PC-9 (cell line): ENCODE results near the gene SMOC2. TPM values are rescaled to one million over a fixed set of nuclear protein-coding genes. Genes with fewer than 3 reads are reported as not detected.

ENCODE experiments used
- BruUV-seq: library from RNA; stranded (reverse); fragments of 400-500 nt; replicated peaks from 2 replicates; lab custom pipeline; 2021; lab: Mats Ljungman, UMichigan
- CTCF ChIA-PET: fragments of 300-600 bp; sonication (Branson Sonifier 250); formaldehyde crosslinking; loops from one replicate; lab custom pipeline; 2022; ENCODE audit warnings: antibody characterized with exemption; lab: Charles Lee
- POLR2A ChIA-PET: fragments of 300-600 bp; sonication (Branson Sonifier 250); formaldehyde crosslinking; loops from one replicate; lab custom pipeline; 2022; ENCODE audit warnings: antibody characterized with exemption; ENCODE audit not compliant: unreplicated experiment; lab: Charles Lee
- DNase-seq, 2 experiments: peaks; one replicate each; pipeline versions ENCODE4 v3.0.0 to v3.0.0-alpha.2; 2015 to 2022; ENCODE audit warnings: mixed read lengths in 1 of 2
- H2AFZ ChIP-seq: fragments of 200-600 bp; sonication (generic); 2 replicates; pipeline ENCODE4 v1.8.1; 2017; ENCODE audit warnings: antibody characterized with exemption
- H3F3A ChIP-seq: fragments of 200-600 bp; sonication (generic); 2 replicates; pipeline ENCODE4 v1.8.1; 2017; ENCODE audit warnings: antibody characterized with exemption, mild to moderate bottlenecking, low read depth; ENCODE audit not compliant: insufficient read depth
- H3K27ac ChIP-seq: fragments of 200-600 bp; sonication (generic); 2 replicates; pipeline ENCODE4 v1.6.1; 2016; ENCODE audit warnings: mixed run types
- H3K27me3 ChIP-seq: fragments of 200-600 bp; sonication (generic); 2 replicates; pipeline ENCODE4 v1.6.1; 2016; ENCODE audit warnings: low read depth, mixed run types; ENCODE audit not compliant: insufficient read depth
- H3K36me3 ChIP-seq: fragments of 200-600 bp; sonication (generic); 2 replicates; pipeline ENCODE4 v1.6.1; 2016; ENCODE audit warnings: low read depth, mixed run types
- H3K4me1 ChIP-seq: fragments of 200-600 bp; sonication (generic); replicated peaks from 2 replicates; pipeline ENCODE4 v1.6.1; 2016; ENCODE audit warnings: mixed run types; ENCODE audit not compliant: insufficient read depth
- H3K4me2 ChIP-seq: fragments of 200-600 bp; sonication (generic); 2 replicates; pipeline ENCODE4 v1.6.1; 2017; ENCODE audit warnings: mixed run types
- H3K4me3 ChIP-seq: fragments of 200-600 bp; sonication (generic); 2 replicates; pipeline ENCODE4 v1.6.1; 2016; ENCODE audit warnings: mixed run types
- H3K79me2 ChIP-seq: fragments of 200-600 bp; sonication (generic); 2 replicates; pipeline ENCODE4 v1.6.1; 2017; ENCODE audit warnings: low read depth, mixed run types
- H3K9me2 ChIP-seq: fragments of 200-600 bp; sonication (generic); 2 replicates; pipeline ENCODE4 v1.8.1; 2017; ENCODE audit warnings: mild to moderate bottlenecking; ENCODE audit not compliant: insufficient read depth
- H3K9me3 ChIP-seq: fragments of 200-600 bp; sonication (generic); 2 replicates; pipeline ENCODE4 v1.8.1; 2016; ENCODE audit warnings: low read depth; ENCODE audit not compliant: insufficient read depth
- H4K20me1 ChIP-seq: fragments of 200-600 bp; sonication (generic); 2 replicates; pipeline ENCODE4 v1.8.1; 2017; ENCODE audit not compliant: insufficient read depth
- EZH2 ChIP-seq: fragments of 200-600 bp; sonication (generic); IDR thresholded peaks from 2 replicates; pipeline ENCODE4 v1.8.0; 2017; ENCODE audit warnings: antibody characterized with exemption, low read depth
- intact Hi-C: fragments of 100-400 bp; cut with micrococcal nuclease; formaldehyde crosslinking; loops from one replicate; pipeline ENCODE4 v1.10.0; 2022; ENCODE audit not compliant: unreplicated experiment
- total RNA-seq: library from RNA; stranded (reverse); gene quantifications from 2 replicates; pipeline ENCODE4 v1.2.3, GENCODE V29; 2021
- TF ChIP-seq, protein P1 (sequence below): fragments of 200-600 bp; sonication (generic); conservative IDR thresholded peaks from 2 replicates; pipeline ENCODE4 v1.6.1; 2017; ENCODE audit warnings: mixed run types, antibody characterized with exemption, mild to moderate bottlenecking, moderate library complexity

SMOC2 gene
- total RNA-seq, 1 experiment from 2014 or later, result not detected

DNA sequence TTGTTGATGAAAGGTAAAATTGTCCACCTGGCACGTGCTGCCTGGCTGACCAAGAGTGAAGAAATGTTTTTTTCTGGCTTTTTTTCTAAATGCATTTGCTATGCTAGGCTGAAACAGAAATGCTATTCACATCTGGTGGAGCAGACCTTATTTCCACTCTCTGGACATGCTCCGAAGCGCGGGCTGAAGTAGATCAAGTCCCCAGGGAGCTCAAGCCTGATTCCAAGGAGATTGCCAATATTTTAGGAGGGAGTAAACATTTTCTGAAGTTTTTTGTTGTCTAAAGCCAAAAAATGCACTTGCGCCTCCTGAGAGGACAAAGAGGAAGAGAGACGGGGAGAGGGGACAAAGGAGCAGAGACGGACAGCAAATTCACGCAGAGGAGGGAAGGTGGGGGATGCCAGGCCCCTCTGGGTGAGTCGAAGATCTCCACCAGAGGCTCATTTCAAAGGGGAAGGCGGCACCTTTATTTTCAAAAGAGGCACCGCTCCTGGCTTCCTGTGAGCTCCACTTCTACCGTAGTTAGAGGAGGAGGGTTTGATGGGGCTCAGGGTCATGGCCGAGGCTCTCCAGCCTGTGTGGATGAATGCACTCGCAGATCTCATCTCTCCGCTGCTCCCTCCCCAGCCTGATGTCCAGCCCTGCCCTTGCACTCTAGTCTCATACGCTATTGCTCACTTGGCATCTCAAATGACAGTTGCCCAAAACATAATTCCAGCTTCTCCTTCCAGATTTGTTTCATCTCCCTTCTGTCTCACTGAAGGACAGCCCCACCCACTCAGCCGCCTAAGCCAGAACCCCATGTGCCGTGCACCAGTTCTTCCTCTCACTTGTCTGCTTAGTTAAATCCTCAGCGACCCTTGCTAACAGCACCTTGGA, 23.1 kb upstream of the SMOC2 start:
- no TSS peak for BruUV-seq
- ChIA-PET CTCF (no interaction called here), POLR2A (no interaction called here)
- H3F3A ChIP-seq, result no peaks in the 10 kb centered on the region
- peaks cover 94% of the 10 kb centered on the region for H3K27me3 ChIP-seq
- TF ChIP-seq EZH2, result no peak
- TF ChIP-seq, protein P1, sequence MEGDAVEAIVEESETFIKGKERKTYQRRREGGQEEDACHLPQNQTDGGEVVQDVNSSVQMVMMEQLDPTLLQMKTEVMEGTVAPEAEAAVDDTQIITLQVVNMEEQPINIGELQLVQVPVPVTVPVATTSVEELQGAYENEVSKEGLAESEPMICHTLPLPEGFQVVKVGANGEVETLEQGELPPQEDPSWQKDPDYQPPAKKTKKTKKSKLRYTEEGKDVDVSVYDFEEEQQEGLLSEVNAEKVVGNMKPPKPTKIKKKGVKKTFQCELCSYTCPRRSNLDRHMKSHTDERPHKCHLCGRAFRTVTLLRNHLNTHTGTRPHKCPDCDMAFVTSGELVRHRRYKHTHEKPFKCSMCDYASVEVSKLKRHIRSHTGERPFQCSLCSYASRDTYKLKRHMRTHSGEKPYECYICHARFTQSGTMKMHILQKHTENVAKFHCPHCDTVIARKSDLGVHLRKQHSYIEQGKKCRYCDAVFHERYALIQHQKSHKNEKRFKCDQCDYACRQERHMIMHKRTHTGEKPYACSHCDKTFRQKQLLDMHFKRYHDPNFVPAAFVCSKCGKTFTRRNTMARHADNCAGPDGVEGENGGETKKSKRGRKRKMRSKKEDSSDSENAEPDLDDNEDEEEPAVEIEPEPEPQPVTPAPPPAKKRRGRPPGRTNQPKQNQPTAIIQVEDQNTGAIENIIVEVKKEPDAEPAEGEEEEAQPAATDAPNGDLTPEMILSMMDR, result no peak
- no peak overlapping the region for H2AFZ ChIP-seq
- H3K4me3 ChIP-seq, result no peak overlapping the region
- H3K9me3 ChIP-seq, result no peaks in the 10 kb centered on the region
- H3K9me2 ChIP-seq, result no peaks in the 10 kb centered on the region
- no peak for DNase-seq
- no peaks in the 10 kb centered on the region for H4K20me1 ChIP-seq
- intact Hi-C loops, result no loop called here
- no peak overlapping the region for H3K4me2 ChIP-seq
- no peaks in the 10 kb centered on the region for H3K79me2 ChIP-seq
- no peaks in the 10 kb centered on the region for H3K36me3 ChIP-seq
- H3K27ac ChIP-seq, result no peak overlapping the region
- H3K4me1 ChIP-seq, result no peaks in the 10 kb centered on the region

DNA sequence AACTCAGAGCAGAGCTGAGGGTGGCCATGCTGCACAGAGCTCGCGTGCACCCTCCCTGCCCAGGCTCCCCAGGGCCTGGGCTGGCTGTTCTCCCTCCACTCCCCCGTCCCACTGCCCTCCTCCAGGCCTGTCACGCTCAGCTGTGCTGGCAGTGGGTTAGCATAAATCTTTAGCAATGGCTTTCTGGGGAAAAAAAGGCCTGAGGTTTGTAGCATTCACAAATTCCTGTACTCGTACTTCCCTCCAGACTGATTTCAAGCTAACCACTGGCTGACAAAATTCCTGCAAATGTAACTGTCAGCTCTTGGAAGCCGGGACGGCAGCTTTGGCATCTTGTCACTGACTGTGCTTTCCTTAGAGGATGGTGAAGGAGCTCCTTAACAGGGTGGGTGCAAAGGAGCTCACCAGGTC, 22.3 kb upstream of the SMOC2 start:
- H3K4me3 ChIP-seq, result no peak overlapping the region
- no peaks in the 10 kb centered on the region for H3K79me2 ChIP-seq
- TF ChIP-seq, protein P1, result no peak
- no peak for TF ChIP-seq EZH2
- no peaks in the 10 kb centered on the region for H4K20me1 ChIP-seq
- ChIA-PET CTCF (no interaction called here), POLR2A (no interaction called here)
- H3K9me2 ChIP-seq, result no peaks in the 10 kb centered on the region
- BruUV-seq, result no TSS peak
- H3K27ac ChIP-seq, result no peak overlapping the region
- peaks cover 94% of the 10 kb centered on the region for H3K27me3 ChIP-seq
- H3K36me3 ChIP-seq, result no peaks in the 10 kb centered on the region
- no peak for DNase-seq
- no peaks in the 10 kb centered on the region for H3K9me3 ChIP-seq
- no peaks in the 10 kb centered on the region for H3K4me1 ChIP-seq
- H2AFZ ChIP-seq, result no peak overlapping the region
- no peaks in the 10 kb centered on the region for H3F3A ChIP-seq
- intact Hi-C loops, result no loop called here
- no peak overlapping the region for H3K4me2 ChIP-seq

DNA sequence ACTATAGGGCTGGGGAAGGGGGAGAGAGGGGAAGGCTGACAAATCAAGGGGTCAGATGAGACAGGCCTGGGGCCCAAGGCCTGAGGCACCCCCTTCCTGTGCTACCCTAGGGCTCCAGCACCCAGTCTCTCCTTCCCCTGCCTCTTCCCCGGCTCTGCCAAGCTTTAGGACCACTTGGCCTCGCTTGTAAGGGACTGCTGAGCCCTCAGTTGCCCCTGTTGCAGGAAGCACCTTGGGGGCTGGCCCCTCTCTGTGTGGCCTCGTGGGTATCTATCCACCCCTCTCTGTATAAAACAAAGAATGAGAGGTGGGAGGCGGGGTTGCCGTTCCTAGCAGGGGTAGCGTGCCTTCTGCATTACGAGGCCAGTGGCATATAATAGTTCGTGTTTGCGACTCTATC, 21.4 kb upstream of the SMOC2 start:
- TF ChIP-seq, protein P1, result no peak
- TF ChIP-seq EZH2, result no peak
- Histone ChIP-seq H3K9me3 (no peaks in the 10 kb centered on the region), H3K4me1 (no peaks in the 10 kb centered on the region), H3K36me3 (no peaks in the 10 kb centered on the region), H3K4me2 (no peak overlapping the region), H3K27ac (no peak overlapping the region), H3K79me2 (no peaks in the 10 kb centered on the region), H2AFZ (no peak overlapping the region), H4K20me1 (no peaks in the 10 kb centered on the region), H3F3A (no peaks in the 10 kb centered on the region), H3K4me3 (no peak overlapping the region), H3K9me2 (no peaks in the 10 kb centered on the region), H3K27me3 (peaks cover 88% of the 10 kb centered on the region)
- intact Hi-C loops, result no loop called here
- CTCF ChIA-PET, result no interaction called here
- POLR2A ChIA-PET, result no interaction called here
- no peak for DNase-seq
- BruUV-seq, result no TSS peak
